HepG2 (cell line): ENCODE measurements around the gene MAN1B1. TPM values are rescaled to one million over a fixed set of nuclear protein-coding genes. Genes with fewer than 3 reads are reported as not detected.

Experiments used
- CBFB ChIP-seq: sonication (generic); formaldehyde crosslinking; IDR thresholded peaks from 2 replicates; pipeline ENCODE4 v1.4.0; 2020; ENCODE audit warnings: missing genetic modification reagents
- CBX1 ChIP-seq: IDR thresholded peaks from one replicate; pipeline ENCODE4 v1.6.1; 2016; ENCODE audit warnings: antibody characterized with exemption, low read depth
- GTF3A ChIP-seq: sonication (generic); formaldehyde crosslinking; conservative IDR thresholded peaks from 2 replicates; pipeline ENCODE4 v1.4.0; 2020; ENCODE audit warnings: mild to moderate bottlenecking, missing genetic modification reagents
- HNF4A ChIP-seq: sonication (generic); formaldehyde crosslinking; IDR thresholded peaks from 2 replicates; pipeline ENCODE4 v1.4.0; 2020; ENCODE audit warnings: missing genetic modification reagents
- HOXA7 ChIP-seq: sonication (generic); formaldehyde crosslinking; IDR thresholded peaks from 2 replicates; pipeline ENCODE4 v1.8.1; 2022; ENCODE audit warnings: mild to moderate bottlenecking, missing genetic modification reagents, moderate library complexity
- IKZF1 ChIP-seq: fragments of 450-650 bp; IDR thresholded peaks from 2 replicates; pipeline ENCODE4 v1.7.1; 2016
- KLF12 ChIP-seq: sonication (generic); formaldehyde crosslinking; IDR thresholded peaks from 2 replicates; pipeline ENCODE4 v1.4.0; 2020; ENCODE audit warnings: missing genetic modification reagents, borderline replicate concordance
- KMT2A ChIP-seq: sonication (generic); formaldehyde crosslinking; IDR thresholded peaks from 2 replicates; pipeline ENCODE4 v1.4.0; 2020; ENCODE audit warnings: missing genetic modification reagents
- MAFK ChIP-seq, 2 experiments: IDR thresholded peaks in 1 of 2; conservative IDR thresholded peaks in 1 of 2; 2 replicates each; pipeline ENCODE4 v1.6.1; 2011; ENCODE audit warnings: improper control_type of control experiment in 2 of 2, low read length in 2 of 2
- PHF8 ChIP-seq: sonication (generic); formaldehyde crosslinking; IDR thresholded peaks from 2 replicates; pipeline ENCODE4 v1.5.0; 2020; ENCODE audit warnings: missing genetic modification reagents
- PRPF4 ChIP-seq: fragments of 200-400 bp; formaldehyde crosslinking; IDR thresholded peaks from 2 replicates; pipeline ENCODE4 v1.6.1; 2016; ENCODE audit warnings: low read length, low read depth; ENCODE audit not compliant: poor library complexity, severe bottlenecking
- TBP ChIP-seq: sonication (generic); formaldehyde crosslinking; IDR thresholded peaks from 2 replicates; pipeline ENCODE4 v1.5.0; 2020; ENCODE audit warnings: missing genetic modification reagents
- ZNF180 ChIP-seq: sonication (generic); formaldehyde crosslinking; IDR thresholded peaks from 2 replicates; pipeline ENCODE4 v1.4.0; 2020; ENCODE audit warnings: low read depth, missing genetic modification reagents, borderline replicate concordance
- ZNF230 ChIP-seq: sonication (generic); formaldehyde crosslinking; IDR thresholded peaks from 2 replicates; pipeline ENCODE4 v1.4.0; 2020; ENCODE audit warnings: mild to moderate bottlenecking, missing genetic modification reagents
- ZNF431 ChIP-seq: sonication (generic); formaldehyde crosslinking; IDR thresholded peaks from 2 replicates; pipeline ENCODE4 v1.9.0; 2022; ENCODE audit warnings: missing genetic modification reagents, low read depth, mild to moderate bottlenecking, borderline replicate concordance
- ZNF543 ChIP-seq: sonication (generic); formaldehyde crosslinking; IDR thresholded peaks from 2 replicates; pipeline ENCODE4 v1.4.0; 2020; ENCODE audit warnings: mild to moderate bottlenecking, missing genetic modification reagents
- ZNF773 ChIP-seq: sonication (generic); formaldehyde crosslinking; IDR thresholded peaks from 2 replicates; pipeline ENCODE4 v1.4.0; 2020; ENCODE audit warnings: missing genetic modification reagents, borderline replicate concordance
- ZNF776 ChIP-seq: sonication (generic); formaldehyde crosslinking; IDR thresholded peaks from 2 replicates; pipeline ENCODE4 v1.4.0; 2020; ENCODE audit warnings: mild to moderate bottlenecking, missing genetic modification reagents
- ZNF792 ChIP-seq: IDR thresholded peaks from 2 replicates; pipeline ENCODE4 v1.6.1; 2016
- polyA plus RNA-seq, 8 experiments: library from polyadenylated mRNA; depleted of rRNA in 3 of 8; stranded (reverse) in 7 of 8; unstranded in 1 of 8; fragments of >200 nt; fragmentation: Illumina TruSeq in 4 of 8; extraction: Trizol in 4 of 8; gene quantifications; 2 replicates each; pipeline versions ENCODE4 v1.2.1 to v1.2.3, GENCODE V29; 2011 to 2016; ENCODE audit warnings: low read depth in 4 of 8, missing spikeins in 1 of 8, mixed read lengths in 1 of 8; ENCODE audit not compliant: insufficient read depth in 1 of 8
- total RNA-seq, 5 experiments: library from RNA; depleted of rRNA; stranded (reverse); fragments of >200 nt; fragmentation: Illumina TruSeq; extraction: Trizol; gene quantifications; 2 replicates each; pipeline ENCODE4 v1.2.3, GENCODE V29; 2016; ENCODE audit warnings: low read depth in 1 of 5
- TF ChIP-seq, protein P1 (sequence below): IDR thresholded peaks from 2 replicates; pipeline ENCODE4 v1.6.1; 2012; ENCODE audit warnings: low read depth, low read length, improper control_type of control experiment
- TF ChIP-seq, protein P2 (sequence below), 2 experiments: sonication (generic) in 1 of 2; formaldehyde crosslinking in 1 of 2; IDR thresholded peaks; 2 replicates each; pipeline versions ENCODE4 v1.4.0 to v1.6.1; 2018 to 2020; ENCODE audit warnings: missing genetic modification reagents in 2 of 2, borderline replicate concordance in 1 of 2, low read depth in 1 of 2, mild to moderate bottlenecking in 1 of 2, missing biosample characterization in 1 of 2
- TF ChIP-seq, protein P3 (sequence below): sonication (generic); formaldehyde crosslinking; IDR thresholded peaks from 2 replicates; pipeline ENCODE4 v1.4.0; 2020; ENCODE audit warnings: missing genetic modification reagents

The MAN1B1 gene
- total and polyA plus RNA-seq, 2 of the 13 experiments (the other 11 are each of a cell fraction or from before 2014, with no cell fraction given) = 48.9 to 59.5 TPM

DNA sequence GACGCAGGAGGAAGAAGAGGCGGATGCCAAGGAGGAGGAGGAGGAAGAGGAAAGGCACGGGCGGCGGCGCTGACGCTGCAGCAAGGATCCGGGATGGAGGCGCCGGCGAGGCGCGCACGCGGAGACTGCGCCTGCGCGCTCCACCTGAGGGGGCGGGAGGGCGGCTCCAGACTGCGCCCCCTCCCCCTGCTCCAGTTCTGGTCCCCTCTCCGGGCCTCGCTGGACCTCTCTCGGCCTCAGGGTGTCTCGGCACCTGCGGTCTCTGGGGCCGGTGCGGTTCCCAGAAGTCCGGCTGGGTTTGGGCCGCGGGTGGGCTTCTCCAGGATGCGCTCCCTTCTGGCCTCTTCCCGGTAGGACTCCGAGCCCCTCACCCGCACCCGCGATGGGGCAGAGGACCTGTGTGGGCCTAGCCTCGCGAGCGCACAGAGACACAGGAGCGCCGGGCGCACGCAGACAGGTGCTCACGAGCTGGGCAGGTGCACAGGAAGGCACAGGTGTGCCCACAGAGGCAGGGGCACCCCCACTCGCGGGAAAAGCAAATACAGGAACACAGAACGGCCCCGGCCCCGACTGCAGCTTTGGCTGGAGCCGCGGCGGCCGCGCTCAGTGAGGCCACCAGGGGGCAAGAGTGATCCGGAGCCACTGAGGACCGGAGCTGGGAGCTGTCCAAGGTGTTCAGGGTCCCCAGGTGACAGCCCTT lies 40.5 kb upstream of the MAN1B1 start, which contains the start of gene NPDC1 (continued):
- TF ChIP-seq, protein P1, sequence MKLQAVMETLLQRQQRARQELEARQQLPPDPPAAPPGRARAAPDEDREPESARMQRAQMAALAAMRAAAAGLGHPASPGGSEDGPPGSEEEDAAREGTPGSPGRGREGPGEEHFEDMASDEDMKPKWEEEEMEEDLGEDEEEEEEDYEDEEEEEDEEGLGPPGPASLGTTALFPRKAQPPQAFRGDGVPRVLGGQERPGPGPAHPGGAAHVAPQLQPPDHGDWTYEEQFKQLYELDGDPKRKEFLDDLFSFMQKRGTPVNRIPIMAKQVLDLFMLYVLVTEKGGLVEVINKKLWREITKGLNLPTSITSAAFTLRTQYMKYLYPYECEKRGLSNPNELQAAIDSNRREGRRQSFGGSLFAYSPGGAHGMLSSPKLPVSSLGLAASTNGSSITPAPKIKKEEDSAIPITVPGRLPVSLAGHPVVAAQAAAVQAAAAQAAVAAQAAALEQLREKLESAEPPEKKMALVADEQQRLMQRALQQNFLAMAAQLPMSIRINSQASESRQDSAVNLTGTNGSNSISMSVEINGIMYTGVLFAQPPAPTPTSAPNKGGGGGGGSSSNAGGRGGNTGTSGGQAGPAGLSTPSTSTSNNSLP = no peak
- TF ChIP-seq KLF12 = no peak
- TF ChIP-seq, protein P2, sequence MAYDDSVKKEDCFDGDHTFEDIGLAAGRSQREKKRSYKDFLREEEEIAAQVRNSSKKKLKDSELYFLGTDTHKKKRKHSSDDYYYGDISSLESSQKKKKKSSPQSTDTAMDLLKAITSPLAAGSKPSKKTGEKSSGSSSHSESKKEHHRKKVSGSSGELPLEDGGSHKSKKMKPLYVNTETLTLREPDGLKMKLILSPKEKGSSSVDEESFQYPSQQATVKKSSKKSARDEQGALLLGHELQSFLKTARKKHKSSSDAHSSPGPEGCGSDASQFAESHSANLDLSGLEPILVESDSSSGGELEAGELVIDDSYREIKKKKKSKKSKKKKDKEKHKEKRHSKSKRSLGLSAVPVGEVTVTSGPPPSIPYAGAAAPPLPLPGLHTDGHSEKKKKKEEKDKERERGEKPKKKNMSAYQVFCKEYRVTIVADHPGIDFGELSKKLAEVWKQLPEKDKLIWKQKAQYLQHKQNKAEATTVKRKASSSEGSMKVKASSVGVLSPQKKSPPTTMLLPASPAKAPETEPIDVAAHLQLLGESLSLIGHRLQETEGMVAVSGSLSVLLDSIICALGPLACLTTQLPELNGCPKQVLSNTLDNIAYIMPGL (CRISPR knock-in tag; IDR thresholded peaks at IDR 0.05; ENCODE audit: borderline replicate concordance in 1 of 2, low read depth in 1 of 2) = peak; percentile 83 to 84
- no peak; the same call in 1 of the 2 replicates for TF ChIP-seq CBFB (CRISPR knock-in tag)
- peak; percentile 78 for TF ChIP-seq ZNF230 (CRISPR knock-in tag)
- no peak for TF ChIP-seq HOXA7 (CRISPR knock-in tag)
- TF ChIP-seq, protein P3, sequence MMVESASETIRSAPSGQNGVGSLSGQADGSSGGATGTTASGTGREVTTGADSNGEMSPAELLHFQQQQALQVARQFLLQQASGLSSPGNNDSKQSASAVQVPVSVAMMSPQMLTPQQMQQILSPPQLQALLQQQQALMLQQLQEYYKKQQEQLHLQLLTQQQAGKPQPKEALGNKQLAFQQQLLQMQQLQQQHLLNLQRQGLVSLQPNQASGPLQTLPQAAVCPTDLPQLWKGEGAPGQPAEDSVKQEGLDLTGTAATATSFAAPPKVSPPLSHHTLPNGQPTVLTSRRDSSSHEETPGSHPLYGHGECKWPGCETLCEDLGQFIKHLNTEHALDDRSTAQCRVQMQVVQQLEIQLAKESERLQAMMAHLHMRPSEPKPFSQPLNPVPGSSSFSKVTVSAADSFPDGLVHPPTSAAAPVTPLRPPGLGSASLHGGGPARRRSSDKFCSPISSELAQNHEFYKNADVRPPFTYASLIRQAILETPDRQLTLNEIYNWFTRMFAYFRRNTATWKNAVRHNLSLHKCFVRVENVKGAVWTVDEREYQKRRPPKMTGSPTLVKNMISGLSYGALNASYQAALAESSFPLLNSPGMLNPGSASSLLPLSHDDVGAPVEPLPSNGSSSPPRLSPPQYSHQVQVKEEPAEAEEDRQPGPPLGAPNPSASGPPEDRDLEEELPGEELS (CRISPR knock-in tag) = peak; percentile 42; the same call in 1 of the 2 replicates
- no peak for TF ChIP-seq KMT2A
- no peak; the same call in 1 of the 2 replicates for TF ChIP-seq ZNF773 (CRISPR knock-in tag)
- no peak for TF ChIP-seq ZNF776
- no peak for TF ChIP-seq HNF4A (CRISPR knock-in tag)
- peak; percentile 39 for TF ChIP-seq PHF8
- TF ChIP-seq MAFK (conservative IDR thresholded peaks at IDR 0.05 in 1 of 2, IDR thresholded peaks at IDR 0.05 in 1 of 2; ENCODE audit: low read length in 2 of 2) = no peak
- TF ChIP-seq PRPF4 = no peak
- TF ChIP-seq ZNF180 (CRISPR knock-in tag) = no peak
- TF ChIP-seq IKZF1 = no peak
- no peak for TF ChIP-seq TBP (CRISPR knock-in tag)
- TF ChIP-seq ZNF431 (CRISPR knock-in tag) = peak; percentile 53; the same call in 1 of the 2 replicates
- no peak for TF ChIP-seq CBX1
- TF ChIP-seq ZNF543 (CRISPR knock-in tag) = peak; percentile 65; the same call in 1 of the 2 replicates
- peak; percentile 78 for TF ChIP-seq ZNF792 (CRISPR knock-in tag)
- no peak for TF ChIP-seq GTF3A
